Thyroid gland (tissue), 4 donors: ENCODE data around the gene MEGF6. TPM values are rescaled to one million over a fixed set of nuclear protein-coding genes. Genes with fewer than 3 reads are reported as not detected.
A peak's percentile ranks its signal among the peaks of the same experiment; 100 is the strongest.

Experiments used
- DNase-seq, 2 donors: peaks; one replicate each; pipeline ENCODE4 v3.0.0-alpha.2; 2019
- H3K27ac ChIP-seq, 3 donors: fragments of 200-600 bp; sonication (generic); 1 replicate in 2 of 3; 2 replicates in 1 of 3; pipeline ENCODE4 v1.5.1; 2016 to 2019; ENCODE audit warnings: mild to moderate bottlenecking in 1 of 3, moderate library complexity in 1 of 3
- H3K27me3 ChIP-seq: fragments of 200-600 bp; sonication (generic); one replicate; pipeline ENCODE4 v1.5.1; 2019
- H3K36me3 ChIP-seq, 2 donors: fragments of 200-600 bp; sonication (generic); one replicate each; pipeline ENCODE4 v1.5.1; 2016 to 2019
- H3K4me1 ChIP-seq, 2 donors: fragments of 200-600 bp; sonication (generic); one replicate each; pipeline ENCODE4 v1.5.1; 2017 to 2019
- H3K4me3 ChIP-seq, 3 donors: fragments of 200-600 bp; sonication (generic); replicated peaks in 1 of 3; 1 replicate in 2 of 3; 2 replicates in 1 of 3; pipeline ENCODE4 v1.5.1; 2016; ENCODE audit warnings: mild to moderate bottlenecking in 1 of 3
- H3K9me3 ChIP-seq: fragments of 200-600 bp; sonication (generic); one replicate; pipeline ENCODE4 v1.5.1; 2017
- POLR2A ChIP-seq, 2 donors: fragments of 450-650 bp; IDR thresholded peaks; one replicate each; pipeline ENCODE4 v1.6.1; 2017; ENCODE audit warnings: antibody characterized with exemption in 2 of 2, mild to moderate bottlenecking in 2 of 2, moderate library complexity in 1 of 2
- WGBS, 2 donors: methylation state at CpG; one replicate each; pipeline ENCODE4 v1.1.5; 2017; 5-methylcytosine and 5-hydroxymethylcytosine counted together
- intact Hi-C: fragments of 100-400 bp; cut with DNase I; formaldehyde crosslinking; loops from one replicate; pipeline ENCODE4 v1.15.1; 2023
- total RNA-seq, 4 donors: library from RNA; depleted of rRNA; stranded (reverse); fragments of >200 nt; gene quantifications; one replicate each; pipeline ENCODE4 v1.2.3, GENCODE V29; 2016
- TF ChIP-seq, protein P1 (sequence below), 6 experiments: fragments of 200-600 bp in 3 of 6; fragments of 450-650 bp in 3 of 6; sonication (generic) in 3 of 6; IDR thresholded peaks; one replicate each; pipeline ENCODE4 v1.5.1; 2016 to 2019; ENCODE audit warnings: antibody characterized with exemption in 6 of 6, mild to moderate bottlenecking in 2 of 6, inconsistent platforms in 1 of 6, moderate library complexity in 1 of 6

MEGF6 gene
- total RNA-seq, 4 donors from 2014 or later, result 9.4 to 25.8 (median 21.8) TPM

DNA sequence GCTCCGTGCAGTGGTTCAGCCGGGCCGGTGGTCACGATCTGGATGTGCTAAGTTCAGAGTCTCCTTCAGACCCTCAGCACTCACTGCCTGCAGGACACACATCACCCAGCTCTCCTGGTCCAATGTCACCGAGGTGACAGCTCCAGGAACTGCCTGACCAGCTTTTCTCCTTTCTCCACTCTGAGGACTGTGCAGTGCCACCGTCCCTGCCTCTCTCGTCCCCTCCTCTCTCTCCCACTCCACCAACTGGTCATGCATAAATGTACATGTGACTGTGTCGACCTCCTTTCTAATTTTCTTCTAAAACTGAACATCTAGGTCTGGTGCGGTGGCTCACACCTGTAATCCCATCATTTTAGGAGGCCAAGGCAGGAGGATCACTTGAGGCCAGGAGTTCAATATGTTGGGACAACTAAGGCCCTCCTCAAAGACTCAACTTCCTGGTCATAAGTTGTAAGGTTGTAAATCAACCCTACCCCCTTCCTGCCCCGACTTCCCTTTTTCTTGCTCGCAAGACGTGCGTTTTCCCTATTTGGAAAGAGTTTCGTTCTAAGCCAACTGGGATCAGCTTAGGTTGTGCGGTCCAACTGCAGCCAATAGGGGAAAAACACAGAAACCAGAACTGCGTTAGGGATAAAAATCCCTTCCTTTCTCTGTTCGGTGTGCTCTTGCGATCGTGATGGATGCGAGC lies 53.1 kb downstream of the MEGF6 start:
- TF ChIP-seq, protein P1, sequence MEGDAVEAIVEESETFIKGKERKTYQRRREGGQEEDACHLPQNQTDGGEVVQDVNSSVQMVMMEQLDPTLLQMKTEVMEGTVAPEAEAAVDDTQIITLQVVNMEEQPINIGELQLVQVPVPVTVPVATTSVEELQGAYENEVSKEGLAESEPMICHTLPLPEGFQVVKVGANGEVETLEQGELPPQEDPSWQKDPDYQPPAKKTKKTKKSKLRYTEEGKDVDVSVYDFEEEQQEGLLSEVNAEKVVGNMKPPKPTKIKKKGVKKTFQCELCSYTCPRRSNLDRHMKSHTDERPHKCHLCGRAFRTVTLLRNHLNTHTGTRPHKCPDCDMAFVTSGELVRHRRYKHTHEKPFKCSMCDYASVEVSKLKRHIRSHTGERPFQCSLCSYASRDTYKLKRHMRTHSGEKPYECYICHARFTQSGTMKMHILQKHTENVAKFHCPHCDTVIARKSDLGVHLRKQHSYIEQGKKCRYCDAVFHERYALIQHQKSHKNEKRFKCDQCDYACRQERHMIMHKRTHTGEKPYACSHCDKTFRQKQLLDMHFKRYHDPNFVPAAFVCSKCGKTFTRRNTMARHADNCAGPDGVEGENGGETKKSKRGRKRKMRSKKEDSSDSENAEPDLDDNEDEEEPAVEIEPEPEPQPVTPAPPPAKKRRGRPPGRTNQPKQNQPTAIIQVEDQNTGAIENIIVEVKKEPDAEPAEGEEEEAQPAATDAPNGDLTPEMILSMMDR (IDR thresholded peaks at IDR 0.05), result peak in 1 of 6 experiments; percentile 5
- no peak for TF ChIP-seq POLR2A (IDR thresholded peaks at IDR 0.05)
- Histone ChIP-seq H3K27ac (no peak overlapping the region), H3K27me3 (no peaks in the 10 kb centered on the region), H3K4me1 (peaks cover 3 to 4% of the 10 kb centered on the region in 2 donors), H3K9me3 (no peaks in the 10 kb centered on the region), H3K4me3 (no peak overlapping the region), H3K36me3 (no peaks in the 10 kb centered on the region)
- 67 to 75% methylated on average over 18 to 20 of the region's 20 CpGs for WGBS, 2 donors
- intact Hi-C loops, result no loop called here
- DNase-seq, result peak; percentile 65 to 74

DNA sequence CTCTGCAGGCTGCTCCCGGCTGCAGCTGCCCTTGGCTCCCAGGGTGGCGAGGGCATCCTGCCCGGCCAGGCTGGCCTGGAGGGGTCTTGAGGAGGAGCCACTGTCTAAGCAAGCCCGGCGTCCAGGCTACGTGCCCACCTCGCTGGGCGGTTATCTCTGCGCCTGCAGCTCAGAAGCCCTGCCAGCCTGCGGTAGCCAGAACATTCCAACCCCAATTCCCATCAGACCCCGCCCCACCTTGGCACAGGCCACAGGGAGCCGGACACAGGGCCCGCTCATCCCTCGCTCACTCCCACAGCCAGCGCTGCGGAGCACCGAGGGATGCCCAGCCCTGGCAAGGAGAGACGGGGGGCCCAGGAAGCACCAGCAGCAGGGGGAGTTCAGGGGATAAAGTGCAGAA lies 53.9 kb downstream of the MEGF6 start:
- DNase-seq, result no peak
- Histone ChIP-seq H3K27me3 (no peaks in the 10 kb centered on the region), H3K27ac (no peak overlapping the region), H3K9me3 (no peaks in the 10 kb centered on the region), H3K4me3 (no peak overlapping the region), H3K36me3 (no peaks in the 10 kb centered on the region), H3K4me1 (peaks cover 3 to 4% of the 10 kb centered on the region in 2 donors)
- 80 to 81% methylated on average over 12 to 15 of the region's 18 CpGs for WGBS, 2 donors
- TF ChIP-seq POLR2A (IDR thresholded peaks at IDR 0.05), result no peak
- TF ChIP-seq, protein P1 (IDR thresholded peaks at IDR 0.05), result no peak
- intact Hi-C loops, result no loop called here

DNA sequence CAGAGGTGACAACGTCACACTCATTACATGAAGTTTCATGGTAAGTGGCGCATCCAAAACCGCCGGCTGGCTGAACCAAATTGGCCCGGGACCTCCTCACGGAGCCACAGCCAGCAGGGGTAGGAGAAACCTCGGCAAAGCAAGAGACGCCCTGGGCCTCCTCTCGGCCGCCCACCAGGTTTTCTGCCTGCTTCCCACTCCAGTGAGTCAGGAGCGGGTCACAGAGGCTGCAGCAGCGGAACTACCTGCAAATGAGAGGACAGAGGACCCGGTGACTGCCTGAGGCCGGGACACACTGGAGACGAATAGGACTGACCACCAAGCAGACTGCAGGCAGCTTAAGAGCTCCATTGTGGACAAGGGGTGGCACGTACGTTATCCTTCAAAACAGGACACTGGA lies 55.0 kb downstream of the MEGF6 start:
- WGBS, 2 donors, result 89 to 95% methylated on average over 14 to 17 of the region's 17 CpGs
- intact Hi-C loops, result no loop called here
- Histone ChIP-seq H3K36me3 (no peaks in the 10 kb centered on the region), H3K4me3 (no peak overlapping the region), H3K9me3 (no peaks in the 10 kb centered on the region), H3K4me1 (peaks cover 3 to 4% of the 10 kb centered on the region in 2 donors), H3K27ac (no peak overlapping the region), H3K27me3 (no peaks in the 10 kb centered on the region)
- no peak for DNase-seq
- no peak for TF ChIP-seq POLR2A (IDR thresholded peaks at IDR 0.05)
- TF ChIP-seq, protein P1 (IDR thresholded peaks at IDR 0.05), result no peak

DNA sequence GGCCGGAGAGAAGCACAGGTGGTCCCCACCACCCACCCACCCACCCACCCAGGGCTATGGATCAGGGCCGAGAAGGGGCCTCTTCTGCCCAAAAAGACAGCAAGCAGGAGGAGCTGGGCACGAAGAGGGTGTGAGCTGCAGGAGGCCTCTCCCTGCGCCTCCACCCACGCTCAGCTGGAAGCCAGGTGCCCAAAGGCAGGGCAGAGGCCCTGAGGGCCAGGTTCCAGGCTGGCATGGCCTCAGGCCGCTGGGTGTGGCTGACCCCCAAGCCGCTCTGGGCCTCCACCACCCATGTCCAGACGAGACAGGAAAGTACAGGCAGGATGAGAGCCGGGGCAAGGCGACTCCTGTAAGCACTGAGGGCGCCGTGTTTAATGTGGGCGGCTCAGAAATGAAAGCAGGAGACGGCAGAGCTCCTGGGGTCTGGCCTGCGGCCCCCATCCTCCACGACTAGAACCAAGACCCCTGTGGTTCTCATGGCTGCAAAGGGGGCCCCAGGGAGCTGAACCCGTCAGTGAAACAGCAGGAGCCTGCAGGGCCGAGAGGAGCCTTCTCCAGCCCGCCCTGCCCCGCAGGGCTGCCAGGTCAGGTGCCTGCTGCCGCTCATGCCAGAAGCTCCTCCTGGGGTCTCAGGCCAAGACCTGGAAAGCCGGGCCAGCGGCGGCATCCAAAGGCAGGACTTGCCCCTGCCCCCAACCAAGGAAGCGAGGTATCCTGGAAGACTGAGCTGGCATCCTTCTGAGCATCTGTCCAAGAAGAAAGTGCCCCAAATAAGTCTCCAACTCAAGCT lies 56.0 kb downstream of the MEGF6 start:
- intact Hi-C loops, result no loop called here
- WGBS, 2 donors, result 86 to 97% methylated on average over 17 to 19 of the region's 25 CpGs
- H3K4me3 ChIP-seq, result no peak overlapping the region
- H3K27ac ChIP-seq, result no peak overlapping the region
- TF ChIP-seq POLR2A (IDR thresholded peaks at IDR 0.05), result no peak
- TF ChIP-seq, protein P1 (IDR thresholded peaks at IDR 0.05), result no peak
- no peaks in the 10 kb centered on the region for H3K27me3 ChIP-seq
- H3K9me3 ChIP-seq, result no peaks in the 10 kb centered on the region
- no peak for DNase-seq
- no peaks in the 10 kb centered on the region for H3K36me3 ChIP-seq
- H3K4me1 ChIP-seq, result peaks cover 3 to 12% of the 10 kb centered on the region in 2 donors

DNA sequence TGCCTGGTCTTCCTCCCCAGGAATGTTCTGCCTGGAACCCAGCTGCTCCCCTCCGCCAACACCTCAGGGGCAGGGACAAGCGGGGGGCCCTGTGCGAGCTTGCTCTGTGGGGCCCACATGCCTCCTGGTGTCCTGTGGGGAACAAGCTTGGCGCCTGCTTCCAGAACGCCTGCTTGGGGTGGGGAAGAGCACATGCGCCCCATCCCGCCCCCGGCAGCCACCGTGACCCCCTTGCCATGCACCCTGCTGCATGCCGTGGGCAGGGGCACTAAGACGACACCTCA lies 57.4 kb downstream of the MEGF6 start:
- DNase-seq, result no peak
- peaks cover 3 to 13% of the 10 kb centered on the region in 2 donors for H3K4me1 ChIP-seq
- TF ChIP-seq POLR2A (IDR thresholded peaks at IDR 0.05), result no peak
- TF ChIP-seq, protein P1 (IDR thresholded peaks at IDR 0.05), result no peak
- no peaks in the 10 kb centered on the region for H3K36me3 ChIP-seq
- no peaks in the 10 kb centered on the region for H3K9me3 ChIP-seq
- intact Hi-C loops, result no loop called here
- H3K4me3 ChIP-seq, result no peak overlapping the region
- H3K27me3 ChIP-seq, result no peaks in the 10 kb centered on the region
- 82 to 91% methylated on average over 3 to 9 of the region's 11 CpGs for WGBS, 2 donors
- no peak overlapping the region for H3K27ac ChIP-seq
